ENCODE data around the gene RASEF.
A peak's percentile ranks its signal among the peaks of the same experiment; 100 is the strongest.
"Not testable (repeated sequence)": the region's sequence is repeated elsewhere in the genome, so short reads cannot be mapped to it uniquely, and the experiment has no call there.

Gene RASEF

GRCh38 chr9:82969291-82969690, 93.7 kb downstream of the RASEF start:
- no peak for DNase-seq (ENCODE audit: low spot score)

- no peak for DNase-seq (ENCODE audit: low spot score)
Observed at GRCh38 chr9:82968816-82969215, 94.1 kb downstream of the RASEF start.

- no peak for DNase-seq (ENCODE audit: low spot score)
Observed at GRCh38 chr9:82968388-82968787, 94.6 kb downstream of the RASEF start.

- peak; percentile 81 for DNase-seq (ENCODE audit: low spot score)
Observed at GRCh38 chr9:82961504-82962125, 101.3 kb downstream of the RASEF start.

- DNase-seq (ENCODE audit: low spot score) = no peak
Observed at GRCh38 chr9:82957529-82958379, 105.2 kb downstream of the RASEF start.

GRCh38 chr9:82949203-82949602, 113.7 kb downstream of the RASEF start:
- DNase-seq (ENCODE audit: low spot score) = no peak

GRCh38 chr9:82940376-82940775, 122.6 kb downstream of the RASEF start:
- DNase-seq (ENCODE audit: low spot score) = no peak

- DNase-seq (ENCODE audit: low spot score) = no peak
Observed at GRCh38 chr9:82939451-82939850, 123.5 kb downstream of the RASEF start.

GRCh38 chr9:82938426-82939218, 124.3 kb downstream of the RASEF start:
- no peak for DNase-seq (ENCODE audit: low spot score)

GRCh38 chr9:82936561-82936960, 126.4 kb downstream of the RASEF start:
- not testable (repeated sequence) for DNase-seq (ENCODE audit: low spot score)

GRCh38 chr9:82934949-82935348, 128.0 kb downstream of the RASEF start:
- peak; percentile 6 for DNase-seq (ENCODE audit: low spot score)

- not testable (repeated sequence) for DNase-seq (ENCODE audit: low spot score)
Observed at GRCh38 chr9:82934025-82934424, 128.9 kb downstream of the RASEF start.

GRCh38 chr9:82930116-82930515, 132.8 kb downstream of the RASEF start:
- DNase-seq (ENCODE audit: low spot score) = no peak

Measured in GM03348 (cell line).